ENCODE results near the gene CACNA1I.

CACNA1I gene

DNA sequence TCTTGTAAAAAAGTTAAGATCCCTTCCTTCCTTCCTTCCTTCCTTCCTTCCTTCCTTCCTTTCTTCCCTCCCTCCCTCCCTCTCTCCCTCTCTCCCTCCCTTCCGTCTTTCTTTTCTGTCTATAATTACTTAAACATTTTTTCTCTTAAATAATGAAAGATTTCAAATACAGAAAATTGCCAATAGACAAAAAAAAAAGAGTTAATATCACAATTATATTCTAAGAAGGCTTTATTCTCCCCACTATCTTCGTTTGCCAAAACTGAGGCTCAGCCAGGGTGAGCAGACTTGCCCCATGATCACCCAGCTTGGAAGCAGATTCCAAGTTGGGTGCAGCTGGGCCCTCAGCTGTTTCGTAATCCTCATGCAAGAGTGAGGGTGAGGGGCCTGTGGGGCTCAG lies 327 bp upstream of the CACNA1I start:
- DNase-seq, result no peak

DNA sequence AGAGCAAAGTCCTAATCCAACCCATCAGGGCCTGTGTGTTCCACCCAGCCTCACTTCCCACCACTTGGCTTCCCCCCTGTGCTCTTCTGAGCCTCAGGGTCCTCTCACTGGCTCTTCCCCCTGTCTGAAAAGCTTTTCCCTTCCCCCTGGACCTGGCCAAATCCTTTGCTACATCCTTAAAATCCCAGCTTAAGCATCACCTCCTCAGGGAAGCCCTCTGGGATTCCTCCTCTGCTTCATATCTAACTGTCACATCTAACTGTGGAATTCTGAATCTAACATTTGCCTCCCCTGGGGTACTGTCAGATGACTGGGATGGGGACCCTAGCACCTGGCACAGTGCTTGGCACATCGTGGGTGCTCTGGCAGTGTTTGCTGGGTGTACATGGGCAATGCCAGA lies 985 bp downstream of the CACNA1I start:
- no peak for DNase-seq

DNA sequence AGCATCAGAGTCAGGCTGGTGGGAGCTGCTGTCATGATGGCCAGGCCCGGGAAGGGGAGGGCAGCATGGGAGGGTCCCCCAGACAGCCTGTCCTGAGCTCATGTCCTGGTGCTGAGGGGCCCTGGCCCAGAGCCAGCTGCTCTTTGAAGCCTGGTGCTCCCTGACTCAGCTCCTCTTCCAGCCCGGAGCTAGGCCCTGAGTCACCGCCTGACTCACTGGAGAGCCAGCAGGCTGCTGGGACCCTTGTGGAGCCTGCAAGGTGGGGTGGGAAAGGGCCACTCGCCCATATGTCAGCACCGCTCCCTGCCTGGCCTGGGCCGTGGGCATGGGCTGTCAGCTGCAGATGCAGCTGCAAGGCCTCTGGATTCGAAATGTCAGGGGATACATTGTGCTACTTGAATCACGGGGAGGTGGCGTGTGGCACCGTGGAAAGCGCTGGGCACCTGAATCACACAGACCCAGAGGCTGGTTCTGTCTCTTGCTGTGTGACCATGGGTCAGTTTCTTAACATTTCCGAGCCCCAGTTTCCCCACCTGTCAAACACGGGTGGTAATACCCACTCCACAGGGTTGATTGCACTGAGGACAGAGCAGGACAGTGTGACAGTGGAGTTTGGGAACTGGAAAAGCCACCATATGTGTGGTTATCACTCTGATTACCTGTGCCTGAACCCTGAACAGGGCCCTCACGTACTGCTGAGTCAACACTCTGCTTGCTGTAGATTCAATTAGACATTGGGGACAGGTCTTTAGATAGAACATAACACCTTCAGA lies 4.4 kb downstream of the CACNA1I start:
- DNase-seq, result no peak

DNA sequence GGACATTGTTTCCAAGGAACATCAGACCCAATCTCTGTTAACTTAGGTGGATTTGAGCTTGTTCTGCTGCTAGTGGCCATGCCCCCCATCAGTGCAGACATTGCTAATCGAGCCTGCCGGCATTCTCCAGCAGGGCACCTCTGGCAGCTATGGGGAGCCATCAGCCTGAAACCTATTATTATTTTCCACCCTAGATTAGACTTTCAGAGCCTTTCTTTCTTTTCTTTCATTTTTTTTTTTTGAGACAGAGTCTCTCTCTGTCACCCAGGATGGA lies 4.9 kb downstream of the CACNA1I start:
- no peak for DNase-seq

DNA sequence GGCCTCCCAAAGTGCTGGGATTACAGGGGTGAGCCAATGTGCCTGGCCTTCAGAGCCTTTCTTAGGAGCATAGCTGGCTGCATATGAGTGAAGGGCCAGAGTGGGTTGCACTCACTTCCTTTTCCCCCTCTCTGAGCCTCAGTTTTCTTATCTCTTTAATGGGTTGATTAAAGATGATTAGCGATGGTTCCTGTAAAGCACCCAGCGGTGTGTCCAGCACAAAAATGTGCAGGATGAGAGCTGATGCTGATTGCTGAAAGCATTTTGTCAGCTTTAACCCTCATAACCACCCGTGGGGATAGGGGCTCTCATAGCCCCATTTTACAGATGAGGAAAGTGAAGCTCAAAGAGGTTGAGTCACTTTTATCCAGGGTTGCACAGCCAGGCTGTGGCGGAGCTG lies 5.5 kb downstream of the CACNA1I start:
- DNase-seq, result no peak

DNA sequence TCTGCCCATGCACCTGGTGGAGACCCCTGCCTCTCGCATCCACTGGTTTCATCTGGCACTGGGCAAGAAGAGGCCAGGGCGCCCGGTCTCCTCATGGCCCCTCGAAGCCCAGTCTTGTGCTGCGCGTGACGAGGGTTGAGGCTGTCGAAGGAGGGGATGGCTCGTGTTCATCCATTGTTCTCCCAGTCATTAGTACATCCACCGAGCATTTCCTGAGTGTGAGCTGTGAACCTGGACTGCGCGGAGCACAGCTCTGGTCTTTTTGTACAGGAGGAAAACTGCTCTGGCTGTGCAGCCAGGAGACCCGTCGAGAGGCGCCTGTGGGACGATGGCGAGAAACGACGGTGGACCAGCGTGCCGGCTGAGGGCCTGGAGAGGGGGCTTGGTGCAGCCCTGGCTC lies 6.8 kb downstream of the CACNA1I start:
- DNase-seq, result no peak

DNA sequence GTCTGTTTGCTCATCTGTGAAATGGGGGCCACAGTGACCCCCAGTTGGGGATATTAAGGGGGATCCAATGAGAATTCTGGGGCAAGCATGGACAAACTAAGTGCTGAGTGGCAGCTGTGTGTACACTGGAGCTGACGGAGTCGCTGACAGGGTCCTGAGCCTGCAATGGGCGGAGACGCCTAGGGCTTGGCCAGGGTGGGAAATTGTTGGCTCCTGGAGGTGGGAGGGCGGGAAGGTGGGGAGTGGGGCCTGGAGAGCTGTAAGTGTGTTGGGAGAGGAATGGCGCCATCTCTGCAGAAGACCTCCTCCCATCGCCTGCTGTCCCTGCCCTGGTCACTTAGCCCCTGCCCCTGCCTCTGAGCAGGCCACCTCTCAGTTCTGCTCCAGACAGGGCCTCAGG lies 7.3 kb downstream of the CACNA1I start:
- DNase-seq, result no peak

DNA sequence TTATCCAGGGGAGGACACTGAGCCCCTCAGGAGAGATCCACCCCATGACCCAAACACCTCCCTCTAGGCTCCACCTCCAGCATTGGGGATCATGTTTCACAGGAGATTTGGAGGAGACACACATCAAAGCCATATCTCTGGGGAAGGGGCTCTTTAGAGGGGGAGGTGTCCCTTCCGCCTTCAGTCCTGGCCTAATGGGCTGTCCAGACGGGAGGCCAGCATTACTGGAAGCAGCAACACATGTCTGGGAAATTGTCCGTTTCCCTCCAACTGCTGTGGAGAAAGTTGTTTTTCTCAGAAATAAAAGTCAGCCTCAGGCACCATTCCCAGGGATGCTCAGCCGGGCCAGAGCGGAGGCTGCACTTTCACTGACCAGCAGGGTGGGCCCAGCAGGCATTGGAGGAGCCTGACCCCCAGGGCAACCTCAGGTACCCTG lies 9.5 kb downstream of the CACNA1I start:
- no peak for DNase-seq

DNA sequence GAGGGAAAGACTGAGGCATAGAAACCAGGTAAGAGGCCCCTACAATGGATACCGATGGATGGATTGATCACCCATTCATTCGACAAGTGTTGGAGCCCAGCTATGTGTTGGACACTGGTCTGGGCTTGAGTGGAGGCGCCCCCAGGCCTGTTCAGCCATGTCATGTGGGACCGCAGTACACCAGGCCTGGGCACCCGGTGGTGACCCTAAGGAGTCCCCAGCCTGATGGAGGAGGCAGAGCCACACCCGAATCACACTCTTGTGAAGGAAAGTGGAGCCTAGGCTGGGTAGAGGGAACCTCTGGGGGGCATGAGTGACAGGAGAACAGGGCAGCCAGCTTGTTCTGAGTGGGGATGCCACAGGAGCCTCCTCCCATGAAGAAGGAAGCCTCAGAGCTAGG lies 10.2 kb downstream of the CACNA1I start:
- DNase-seq, result no peak

DNA sequence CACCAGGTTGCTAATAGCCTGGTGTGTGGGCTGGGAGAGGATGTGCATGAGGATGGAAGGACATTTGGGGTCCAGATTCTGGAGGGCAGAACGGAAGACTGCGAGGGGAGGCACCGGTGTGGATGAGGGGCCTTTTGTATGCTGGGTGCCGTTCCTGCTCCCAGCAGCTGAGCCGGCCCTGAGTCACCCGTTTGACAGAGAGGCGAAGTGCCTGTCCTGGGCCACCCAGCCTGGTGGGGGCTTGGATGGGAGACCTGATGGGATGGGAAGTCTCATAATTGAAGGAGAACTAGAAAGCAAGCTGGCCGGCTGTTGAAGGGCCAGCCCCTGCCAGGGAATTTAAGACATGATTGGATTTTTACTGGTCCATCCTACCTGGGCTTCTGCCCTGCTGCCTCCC lies 10.8 kb downstream of the CACNA1I start:
- DNase-seq, result no peak

DNA sequence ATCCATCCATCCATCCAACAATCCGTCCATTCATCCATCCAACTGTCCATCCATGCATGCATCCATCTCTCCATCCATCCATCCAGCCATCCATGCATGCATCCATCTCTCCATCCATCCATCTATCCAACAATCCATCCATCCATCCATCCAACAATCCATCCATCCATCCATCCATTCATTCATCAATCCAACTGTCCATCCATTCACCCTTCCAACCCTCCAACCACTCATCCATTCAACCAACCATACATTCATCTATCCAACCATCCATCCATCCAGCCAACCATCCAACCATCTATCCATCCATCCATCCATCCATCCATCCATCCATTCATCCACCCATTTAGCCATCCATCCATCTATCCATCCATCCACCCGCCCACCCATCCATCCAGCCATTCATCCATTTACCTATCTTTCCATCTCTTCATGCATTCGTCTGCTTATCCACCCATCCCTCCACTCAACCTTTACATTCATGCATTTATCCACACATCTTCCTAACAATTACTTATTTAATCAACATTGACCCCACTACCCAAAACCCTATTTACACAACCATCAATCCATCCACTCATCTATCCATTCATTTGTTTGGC lies 12.6 kb downstream of the CACNA1I start:
- no peak for DNase-seq

DNA sequence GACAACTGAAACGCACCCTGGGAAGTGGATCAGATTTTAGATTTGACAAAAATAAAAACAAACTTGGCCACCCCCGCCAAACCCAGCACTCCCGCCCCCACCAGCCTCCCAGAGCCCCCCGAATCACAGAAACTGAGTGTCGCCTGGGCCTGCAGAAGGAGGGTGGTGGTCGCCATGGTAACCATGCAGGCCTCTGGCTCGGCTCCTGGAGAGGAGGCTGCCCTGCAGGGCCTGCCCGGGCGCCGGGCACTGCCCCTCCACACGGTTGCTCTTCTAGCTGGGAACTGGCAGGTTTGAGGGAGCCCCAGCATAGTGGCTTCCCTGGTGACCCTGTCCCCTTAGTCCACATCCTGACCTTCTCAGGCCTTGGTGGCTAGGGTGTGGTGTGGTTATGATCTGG lies 19.3 kb downstream of the CACNA1I start:
- DNase-seq, result no peak

DNA sequence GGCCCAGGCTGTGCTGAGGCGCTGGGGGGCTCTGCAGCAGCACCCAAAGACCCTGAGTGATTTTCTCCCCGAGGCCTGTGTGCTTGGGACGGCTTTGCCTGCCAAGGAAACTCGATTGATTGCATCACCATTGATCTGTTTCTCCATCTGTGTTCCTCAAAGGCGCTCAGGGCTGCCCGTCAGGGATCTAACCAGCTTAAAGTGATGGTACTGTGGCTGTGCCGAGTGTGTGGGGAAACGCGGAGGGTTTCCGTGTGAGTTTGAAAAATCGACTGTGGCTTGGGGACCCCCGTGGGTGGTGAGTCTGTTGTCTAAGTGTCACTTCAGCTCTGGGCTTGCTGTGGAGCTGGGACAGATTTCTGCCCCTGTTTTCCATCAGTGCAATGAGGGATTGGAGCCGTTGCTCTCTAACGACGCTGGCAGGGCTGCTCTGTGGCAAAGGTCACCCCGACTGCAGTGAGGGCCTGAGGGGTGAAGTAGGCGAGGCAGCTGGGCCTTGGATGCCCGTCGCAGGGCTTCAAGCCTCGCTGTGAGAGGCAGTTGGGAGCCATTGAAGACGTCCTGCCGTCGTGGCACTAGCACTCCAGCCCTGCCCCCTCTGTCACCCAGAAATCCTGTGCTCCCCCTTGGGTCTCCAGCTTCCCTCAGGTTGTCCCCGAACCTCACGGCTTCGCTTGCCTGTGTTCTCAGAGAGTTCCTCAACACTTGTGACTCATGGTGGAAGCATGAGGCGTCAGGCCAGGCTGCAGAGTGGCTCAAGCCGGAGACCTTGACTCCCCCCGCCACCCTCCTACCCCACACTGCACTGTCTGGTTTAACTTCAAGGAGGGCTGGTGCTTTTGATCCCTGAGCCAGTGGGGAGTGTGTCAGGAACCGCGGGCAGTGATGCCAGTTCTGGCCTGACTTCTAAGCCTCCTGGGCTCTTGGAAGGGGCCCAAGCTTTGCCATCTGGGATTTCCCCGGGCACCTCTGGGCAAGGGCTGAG lies 21.8 kb downstream of the CACNA1I start:
- no peak for DNase-seq

DNA sequence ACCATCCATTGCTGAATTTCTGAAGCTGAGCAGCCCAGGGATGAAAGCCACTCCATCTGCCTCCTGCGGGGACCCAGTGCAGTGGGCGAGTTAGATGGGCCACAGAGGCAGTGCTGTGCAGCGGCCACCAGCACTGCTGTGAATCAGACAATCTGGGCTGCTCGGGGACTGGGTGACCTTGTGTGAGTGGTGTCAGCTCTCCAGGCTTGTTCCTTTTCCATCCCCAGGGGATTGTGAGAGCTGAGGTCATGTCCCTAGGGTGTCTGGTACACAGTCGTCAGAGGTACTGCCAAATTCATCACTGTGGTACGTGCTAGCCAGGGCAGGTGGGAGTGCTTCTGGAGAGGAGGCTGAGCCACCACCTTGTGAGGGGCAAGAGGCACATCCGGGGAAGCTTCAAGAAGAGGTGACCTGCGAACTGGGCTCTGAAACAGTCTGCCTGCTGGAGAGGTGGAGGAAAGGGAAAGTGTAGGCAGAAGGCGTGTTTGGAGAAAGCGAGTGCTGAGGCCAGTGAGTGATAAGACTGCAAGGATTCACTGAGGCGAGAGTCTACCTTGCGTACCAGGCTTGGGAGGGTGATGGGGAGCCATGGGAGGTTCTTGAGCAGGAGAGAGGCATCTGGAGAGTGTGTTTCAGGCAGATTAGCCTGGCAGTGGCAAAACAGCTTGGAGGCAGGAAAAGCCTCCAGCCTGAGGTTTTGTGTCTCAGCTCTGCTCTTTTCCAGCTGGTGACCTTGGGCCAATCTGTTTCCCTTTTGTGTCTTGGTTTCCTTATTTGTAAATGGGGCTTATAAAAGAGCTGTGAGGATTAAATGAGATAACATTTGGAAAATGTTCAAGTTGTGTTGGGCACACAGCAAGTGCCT lies 22.7 kb downstream of the CACNA1I start:
- no peak for DNase-seq

DNA sequence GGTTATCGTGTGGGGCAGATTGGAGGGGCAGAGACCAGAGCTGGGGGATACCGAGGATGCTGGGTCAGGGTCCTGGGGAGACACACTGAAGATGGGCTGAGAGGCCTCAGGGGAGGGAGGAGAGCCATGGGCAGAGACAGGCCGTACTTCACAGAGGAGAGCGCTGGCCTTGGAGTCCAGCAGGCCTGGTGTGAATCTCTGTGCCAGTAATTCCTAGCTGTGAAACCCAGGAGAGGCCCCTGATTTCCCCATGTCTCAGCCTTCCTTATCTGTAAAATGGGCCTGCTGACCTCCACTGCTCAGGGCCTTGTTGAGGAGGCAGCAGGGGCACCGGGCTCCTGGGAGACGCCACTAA lies 23.4 kb downstream of the CACNA1I start:
- DNase-seq, result no peak

DNA sequence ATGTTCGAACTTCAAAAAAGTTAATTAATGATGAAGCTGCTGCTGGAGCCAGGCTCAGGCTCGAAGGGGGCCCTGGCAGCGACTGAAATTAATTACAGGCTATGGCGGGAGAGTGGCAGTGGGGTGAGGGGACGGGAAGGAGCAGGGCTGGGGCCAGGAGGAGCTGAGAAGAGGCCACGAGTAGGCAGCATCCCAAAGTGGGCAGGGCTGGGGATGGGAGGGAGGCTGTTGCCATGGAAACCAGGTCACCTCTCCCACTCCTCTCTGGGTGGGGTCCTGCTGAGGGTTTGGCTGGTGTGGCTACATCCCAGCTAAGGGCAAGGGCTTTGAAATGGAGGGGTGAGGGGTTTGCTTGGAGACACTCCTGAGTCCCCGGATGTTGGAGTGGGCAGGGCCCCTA lies 23.9 kb downstream of the CACNA1I start:
- no peak for DNase-seq

DNA sequence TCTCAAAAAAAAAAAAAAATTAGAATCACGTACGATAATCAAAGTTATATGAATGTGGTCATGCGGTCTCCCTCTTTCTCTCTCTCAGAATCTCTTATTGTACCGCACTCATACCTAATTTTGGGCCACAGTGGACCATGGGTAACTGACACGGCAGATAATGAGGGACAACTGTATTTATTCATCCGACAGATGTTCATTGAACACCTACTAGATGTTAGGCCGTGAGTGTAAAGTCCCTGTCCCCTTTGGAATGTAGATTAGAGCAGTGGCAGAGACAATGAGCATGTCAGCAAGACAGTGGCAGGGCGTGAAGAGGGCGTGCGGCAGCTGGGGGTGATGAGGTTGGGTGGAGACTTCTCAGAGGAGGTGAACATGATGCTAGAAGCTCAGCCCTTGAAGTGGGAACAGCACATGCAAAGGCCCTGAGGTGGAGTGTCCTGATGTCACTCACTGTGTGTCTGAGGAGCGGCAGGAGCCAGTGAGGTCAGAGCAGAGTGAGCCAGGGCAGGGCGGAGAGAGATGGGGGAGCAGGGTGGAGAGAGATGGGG lies 25.1 kb downstream of the CACNA1I start:
- DNase-seq, result no peak

DNA sequence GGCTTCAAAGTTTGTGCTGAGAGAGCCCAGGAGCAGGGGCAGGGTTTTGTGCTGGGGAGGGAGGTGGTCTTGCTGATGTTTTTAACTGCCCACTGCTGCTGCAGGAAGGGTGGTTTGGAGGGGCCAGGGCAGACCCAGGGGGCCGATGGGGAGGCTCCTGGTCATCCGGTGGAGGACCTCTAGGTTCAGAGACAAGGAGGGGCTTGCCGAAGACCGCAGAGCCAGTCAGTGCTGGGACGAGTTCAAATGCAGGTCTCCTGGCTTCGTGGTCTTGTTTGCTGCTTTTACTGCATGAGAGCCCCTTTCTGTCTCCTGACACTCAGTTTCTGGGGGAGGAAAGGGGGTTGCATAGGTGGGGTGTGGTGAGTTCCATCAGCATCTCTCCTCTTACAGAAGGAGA lies 26.0 kb downstream of the CACNA1I start:
- DNase-seq, result no peak

DNA sequence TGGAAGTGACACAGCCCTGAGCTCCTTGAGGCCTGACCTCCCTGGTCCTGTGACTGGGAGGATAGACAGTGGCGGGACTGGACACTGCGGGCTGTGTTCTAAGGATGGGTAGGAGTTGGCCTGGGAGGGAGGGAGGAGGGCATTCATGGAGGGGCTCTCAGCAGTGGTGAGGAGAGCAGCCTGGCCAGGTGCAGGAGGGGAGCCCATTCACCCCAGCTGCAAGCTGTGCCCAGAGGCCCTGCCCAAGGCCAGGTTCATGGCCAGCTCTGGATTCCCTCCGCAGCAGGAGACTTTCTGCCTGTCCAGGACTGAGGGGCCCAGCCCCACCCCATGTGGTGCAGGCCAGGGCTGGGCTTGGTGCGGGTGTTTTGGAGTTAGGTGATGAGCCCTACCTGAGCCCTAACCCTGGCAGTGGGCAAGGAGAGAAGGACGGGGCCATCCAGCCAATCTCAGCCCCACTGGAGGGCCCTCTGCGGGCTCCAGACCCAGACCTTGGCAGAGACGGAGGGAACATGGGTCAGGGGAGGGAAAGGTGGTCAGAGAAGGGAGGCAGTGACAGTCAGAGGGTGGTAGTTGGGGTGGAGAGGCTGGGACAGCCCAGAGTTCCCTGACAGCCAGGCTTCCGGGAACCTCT lies 26.8 kb downstream of the CACNA1I start:
- DNase-seq, result no peak

DNA sequence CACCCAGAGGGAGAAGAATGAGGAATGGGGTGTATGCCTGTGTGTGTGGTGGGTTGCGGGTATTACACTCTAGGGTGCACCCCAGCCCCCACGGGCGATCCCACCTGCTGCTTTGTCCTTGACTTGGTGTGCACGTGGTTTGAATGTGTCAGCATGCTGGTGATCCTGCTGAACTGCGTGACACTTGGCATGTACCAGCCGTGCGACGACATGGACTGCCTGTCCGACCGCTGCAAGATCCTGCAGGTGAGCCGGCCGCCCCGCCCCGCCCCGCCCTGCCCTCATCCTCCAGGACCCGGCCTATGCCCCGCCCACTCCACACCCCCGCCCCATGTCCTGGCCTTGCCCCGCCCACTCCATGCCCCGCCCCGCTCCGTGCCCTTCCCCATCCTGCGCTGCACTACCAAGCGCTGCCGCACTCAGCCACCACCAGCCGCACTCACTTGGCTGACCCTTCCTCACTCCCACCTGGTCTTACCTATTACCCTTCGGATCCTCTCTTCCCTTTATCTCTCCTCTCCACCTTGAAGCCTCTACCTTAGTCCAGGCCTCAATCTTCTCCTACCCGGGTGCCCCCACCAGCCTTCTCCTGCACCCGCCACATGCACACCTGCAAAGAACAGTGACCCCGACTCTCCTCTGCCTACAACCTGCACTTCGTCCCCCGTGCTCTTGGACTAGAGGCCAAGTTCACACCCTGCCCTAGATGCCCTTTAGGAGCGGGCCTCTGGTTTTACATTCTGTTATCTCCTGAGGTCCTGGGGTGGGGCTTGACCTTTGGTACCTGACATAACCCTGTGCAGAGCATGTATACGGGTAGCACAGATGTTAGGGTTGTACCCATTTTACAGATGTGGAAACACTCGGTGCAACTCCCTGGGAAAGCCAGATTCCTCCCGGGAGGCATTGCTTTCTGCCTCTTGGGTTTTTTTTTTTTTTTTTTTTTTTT lies 27.7 kb downstream of the CACNA1I start:
- DNase-seq, result no peak

All from NCI-H1105 (cell line).